HepG2 (cell line): ENCODE measurements around the gene ACSS3. TPM values are rescaled to one million over a fixed set of nuclear protein-coding genes. Genes with fewer than 3 reads are reported as not detected.

Experiments used
- CAMTA2 ChIP-seq: sonication (generic); formaldehyde crosslinking; IDR thresholded peaks from 2 replicates; pipeline ENCODE4 v1.4.0; 2020; ENCODE audit warnings: mild to moderate bottlenecking, missing genetic modification reagents, borderline replicate concordance
- CREB1 ChIP-seq, 2 experiments: fragments of 450-650 bp in 1 of 2; IDR thresholded peaks; 2 replicates each; pipeline ENCODE4 v1.6.1; 2016 to 2017; ENCODE audit warnings: control low read depth in 1 of 2, mild to moderate bottlenecking in 1 of 2, missing compliant biosample characterization in 1 of 2, missing genetic modification characterization in 1 of 2
- HOXD1 ChIP-seq: sonication (generic); formaldehyde crosslinking; IDR thresholded peaks from 2 replicates; pipeline ENCODE4 v1.5.0; 2020; ENCODE audit warnings: missing genetic modification reagents
- KDM3A ChIP-seq: IDR thresholded peaks from 2 replicates; pipeline ENCODE4 v1.6.1; 2018; ENCODE audit warnings: low read depth, missing compliant biosample characterization
- NFATC3 ChIP-seq: sonication (generic); formaldehyde crosslinking; IDR thresholded peaks from 2 replicates; pipeline ENCODE4 v1.5.1; 2020; ENCODE audit warnings: mild to moderate bottlenecking, missing genetic modification reagents
- NR2C2 ChIP-seq: sonication (generic); formaldehyde crosslinking; IDR thresholded peaks from 2 replicates; pipeline ENCODE4 v1.4.0; 2020; ENCODE audit warnings: missing genetic modification reagents, mild to moderate bottlenecking, moderate library complexity, borderline replicate concordance
- SOX13 ChIP-seq, 3 experiments: fragments of 450-650 bp in 1 of 3; sonication (generic) in 1 of 3; formaldehyde crosslinking in 1 of 3; IDR thresholded peaks in 2 of 3; conservative IDR thresholded peaks in 1 of 3; 2 replicates each; pipeline versions ENCODE4 v1.5.0 to v1.6.1; 2016 to 2020; ENCODE audit warnings: antibody characterized with exemption in 1 of 3, mild to moderate bottlenecking in 1 of 3, missing compliant biosample characterization in 1 of 3, missing genetic modification reagents in 1 of 3, moderate library complexity in 1 of 3
- ZMAT3 ChIP-seq: sonication (generic); formaldehyde crosslinking; conservative IDR thresholded peaks from 2 replicates; pipeline ENCODE4 v1.7.0; 2021; ENCODE audit warnings: missing genetic modification reagents
- ZNF143 ChIP-seq: sonication (generic); formaldehyde crosslinking; IDR thresholded peaks from 2 replicates; pipeline ENCODE4 v1.4.0; 2020; ENCODE audit warnings: missing genetic modification reagents
- ZNF205 ChIP-seq: IDR thresholded peaks from 2 replicates; pipeline ENCODE4 v1.6.1; 2018; ENCODE audit warnings: missing biosample characterization, missing genetic modification reagents
- ZNF232 ChIP-seq: sonication (generic); formaldehyde crosslinking; IDR thresholded peaks from 2 replicates; pipeline ENCODE4 v1.4.0; 2020; ENCODE audit warnings: missing genetic modification reagents, borderline replicate concordance
- ZNF557 ChIP-seq: sonication (generic); formaldehyde crosslinking; IDR thresholded peaks from 2 replicates; pipeline ENCODE4 v1.4.0; 2020; ENCODE audit warnings: missing genetic modification reagents
- ZNF562 ChIP-seq: sonication (generic); formaldehyde crosslinking; IDR thresholded peaks from 2 replicates; pipeline ENCODE4 v1.8.0; 2022; ENCODE audit warnings: missing genetic modification reagents, borderline replicate concordance
- ZNF629 ChIP-seq: sonication (generic); formaldehyde crosslinking; conservative IDR thresholded peaks from 2 replicates; pipeline ENCODE4 v1.5.0; 2020; ENCODE audit warnings: missing genetic modification reagents
- ZSCAN29 ChIP-seq: sonication (generic); formaldehyde crosslinking; conservative IDR thresholded peaks from 2 replicates; pipeline ENCODE4 v1.4.0; 2020; ENCODE audit warnings: mild to moderate bottlenecking, missing genetic modification reagents
- polyA plus RNA-seq, 8 experiments: library from polyadenylated mRNA; depleted of rRNA in 3 of 8; stranded (reverse) in 7 of 8; unstranded in 1 of 8; fragments of >200 nt; fragmentation: Illumina TruSeq in 4 of 8; extraction: Trizol in 4 of 8; gene quantifications; 2 replicates each; pipeline versions ENCODE4 v1.2.1 to v1.2.3, GENCODE V29; 2011 to 2016; ENCODE audit warnings: low read depth in 4 of 8, missing spikeins in 1 of 8, mixed read lengths in 1 of 8; ENCODE audit not compliant: insufficient read depth in 1 of 8
- total RNA-seq, 5 experiments: library from RNA; depleted of rRNA; stranded (reverse); fragments of >200 nt; fragmentation: Illumina TruSeq; extraction: Trizol; gene quantifications; 2 replicates each; pipeline ENCODE4 v1.2.3, GENCODE V29; 2016; ENCODE audit warnings: low read depth in 1 of 5
- TF ChIP-seq, protein P1 (sequence below): sonication (generic); formaldehyde crosslinking; IDR thresholded peaks from 2 replicates; pipeline ENCODE4 v1.5.0; 2020; ENCODE audit warnings: missing genetic modification reagents
- TF ChIP-seq, protein P2 (sequence below), 2 experiments: fragments of 450-650 bp in 1 of 2; sonication (generic) in 1 of 2; formaldehyde crosslinking; IDR thresholded peaks; 2 replicates each; pipeline versions ENCODE4 v1.5.0 to v1.8.0; 2020 to 2022; ENCODE audit warnings: mild to moderate bottlenecking in 1 of 2, missing genetic modification reagents in 1 of 2
- TF ChIP-seq, protein P3 (sequence below): sonication (generic); formaldehyde crosslinking; IDR thresholded peaks from 2 replicates; pipeline ENCODE4 v1.8.1; 2023; ENCODE audit warnings: mild to moderate bottlenecking, missing genetic modification reagents, borderline replicate concordance
- TF ChIP-seq, protein P4 (sequence below): IDR thresholded peaks from 2 replicates; pipeline ENCODE4 v1.4.0; 2020; ENCODE audit warnings: mild to moderate bottlenecking, missing genetic modification reagents
- TF ChIP-seq, protein P5 (sequence below): sonication (generic); formaldehyde crosslinking; IDR thresholded peaks from 2 replicates; pipeline ENCODE4 v1.4.0; 2020; ENCODE audit warnings: mild to moderate bottlenecking, missing genetic modification reagents

ACSS3 gene
- total and polyA plus RNA-seq, 2 of the 13 experiments (the other 11 are each of a cell fraction or from before 2014, with no cell fraction given) = 79.5 to 86.3 TPM

DNA sequence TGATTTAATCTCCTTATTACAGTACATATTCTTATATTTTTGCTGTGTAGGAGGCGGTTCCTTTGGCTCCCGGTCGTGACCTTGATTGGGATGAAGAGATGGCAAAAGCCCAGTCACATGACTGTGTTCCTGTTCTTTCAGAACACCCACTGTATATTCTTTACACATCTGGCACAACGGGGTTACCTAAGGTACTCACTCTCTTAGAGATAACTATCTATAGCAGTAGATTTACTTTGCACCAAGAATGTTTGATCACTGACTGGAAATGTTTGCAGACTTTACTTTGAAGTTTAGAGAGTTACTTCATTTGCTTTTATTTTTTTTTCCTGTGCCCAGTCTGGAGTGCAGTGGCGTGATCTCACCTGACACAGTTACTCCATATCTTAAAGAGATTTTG is 65.2 kb downstream of the ACSS3 start (continued):
- TF ChIP-seq, protein P1, sequence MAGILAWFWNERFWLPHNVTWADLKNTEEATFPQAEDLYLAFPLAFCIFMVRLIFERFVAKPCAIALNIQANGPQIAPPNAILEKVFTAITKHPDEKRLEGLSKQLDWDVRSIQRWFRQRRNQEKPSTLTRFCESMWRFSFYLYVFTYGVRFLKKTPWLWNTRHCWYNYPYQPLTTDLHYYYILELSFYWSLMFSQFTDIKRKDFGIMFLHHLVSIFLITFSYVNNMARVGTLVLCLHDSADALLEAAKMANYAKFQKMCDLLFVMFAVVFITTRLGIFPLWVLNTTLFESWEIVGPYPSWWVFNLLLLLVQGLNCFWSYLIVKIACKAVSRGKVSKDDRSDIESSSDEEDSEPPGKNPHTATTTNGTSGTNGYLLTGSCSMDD (CRISPR knock-in tag) = no peak
- peak; percentile 53; the same call in 1 of the 2 replicates for TF ChIP-seq ZMAT3 (CRISPR knock-in tag)
- no peak for TF ChIP-seq ZNF629
- peak; percentile 79; the same call in 1 of the 2 replicates for TF ChIP-seq SOX13 (IDR thresholded peaks at IDR 0.05)
- peak in 1 of 2 experiments; percentile 97; a peak in 2 of 4 replicates for TF ChIP-seq SOX13 (CRISPR knock-in tag; conservative IDR thresholded peaks at IDR 0.05 in 1 of 2, IDR thresholded peaks at IDR 0.05 in 1 of 2)
- no peak for TF ChIP-seq ZNF557 (CRISPR knock-in tag)
- TF ChIP-seq, protein P2, sequence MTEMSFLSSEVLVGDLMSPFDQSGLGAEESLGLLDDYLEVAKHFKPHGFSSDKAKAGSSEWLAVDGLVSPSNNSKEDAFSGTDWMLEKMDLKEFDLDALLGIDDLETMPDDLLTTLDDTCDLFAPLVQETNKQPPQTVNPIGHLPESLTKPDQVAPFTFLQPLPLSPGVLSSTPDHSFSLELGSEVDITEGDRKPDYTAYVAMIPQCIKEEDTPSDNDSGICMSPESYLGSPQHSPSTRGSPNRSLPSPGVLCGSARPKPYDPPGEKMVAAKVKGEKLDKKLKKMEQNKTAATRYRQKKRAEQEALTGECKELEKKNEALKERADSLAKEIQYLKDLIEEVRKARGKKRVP (CRISPR knock-in tag; IDR thresholded peaks at IDR 0.05) = peak in 1 of 2 experiments; percentile 89; a peak in 2 of 4 replicates
- peak; percentile 26; the same call in 1 of the 2 replicates for TF ChIP-seq KDM3A
- peak; percentile 56; the same call in 1 of the 2 replicates for TF ChIP-seq NR2C2 (CRISPR knock-in tag)
- TF ChIP-seq NFATC3 = no peak
- TF ChIP-seq CAMTA2 (CRISPR knock-in tag) = no peak
- TF ChIP-seq, protein P3, sequence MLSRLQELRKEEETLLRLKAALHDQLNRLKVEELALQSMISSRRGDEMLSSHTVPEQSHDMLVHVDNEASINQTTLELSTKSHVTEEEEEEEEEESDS (CRISPR knock-in tag) = no peak
- TF ChIP-seq CREB1 (IDR thresholded peaks at IDR 0.05) = no peak
- TF ChIP-seq CREB1 (CRISPR knock-in tag; IDR thresholded peaks at IDR 0.05) = peak; percentile 73
- TF ChIP-seq ZSCAN29 (CRISPR knock-in tag) = 0 out of 2 replicates have a peak, but pooled peaks have one; percentile 22
- TF ChIP-seq ZNF562 (CRISPR knock-in tag) = no peak
- TF ChIP-seq, protein P4, sequence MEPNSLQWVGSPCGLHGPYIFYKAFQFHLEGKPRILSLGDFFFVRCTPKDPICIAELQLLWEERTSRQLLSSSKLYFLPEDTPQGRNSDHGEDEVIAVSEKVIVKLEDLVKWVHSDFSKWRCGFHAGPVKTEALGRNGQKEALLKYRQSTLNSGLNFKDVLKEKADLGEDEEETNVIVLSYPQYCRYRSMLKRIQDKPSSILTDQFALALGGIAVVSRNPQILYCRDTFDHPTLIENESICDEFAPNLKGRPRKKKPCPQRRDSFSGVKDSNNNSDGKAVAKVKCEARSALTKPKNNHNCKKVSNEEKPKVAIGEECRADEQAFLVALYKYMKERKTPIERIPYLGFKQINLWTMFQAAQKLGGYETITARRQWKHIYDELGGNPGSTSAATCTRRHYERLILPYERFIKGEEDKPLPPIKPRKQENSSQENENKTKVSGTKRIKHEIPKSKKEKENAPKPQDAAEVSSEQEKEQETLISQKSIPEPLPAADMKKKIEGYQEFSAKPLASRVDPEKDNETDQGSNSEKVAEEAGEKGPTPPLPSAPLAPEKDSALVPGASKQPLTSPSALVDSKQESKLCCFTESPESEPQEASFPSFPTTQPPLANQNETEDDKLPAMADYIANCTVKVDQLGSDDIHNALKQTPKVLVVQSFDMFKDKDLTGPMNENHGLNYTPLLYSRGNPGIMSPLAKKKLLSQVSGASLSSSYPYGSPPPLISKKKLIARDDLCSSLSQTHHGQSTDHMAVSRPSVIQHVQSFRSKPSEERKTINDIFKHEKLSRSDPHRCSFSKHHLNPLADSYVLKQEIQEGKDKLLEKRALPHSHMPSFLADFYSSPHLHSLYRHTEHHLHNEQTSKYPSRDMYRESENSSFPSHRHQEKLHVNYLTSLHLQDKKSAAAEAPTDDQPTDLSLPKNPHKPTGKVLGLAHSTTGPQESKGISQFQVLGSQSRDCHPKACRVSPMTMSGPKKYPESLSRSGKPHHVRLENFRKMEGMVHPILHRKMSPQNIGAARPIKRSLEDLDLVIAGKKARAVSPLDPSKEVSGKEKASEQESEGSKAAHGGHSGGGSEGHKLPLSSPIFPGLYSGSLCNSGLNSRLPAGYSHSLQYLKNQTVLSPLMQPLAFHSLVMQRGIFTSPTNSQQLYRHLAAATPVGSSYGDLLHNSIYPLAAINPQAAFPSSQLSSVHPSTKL (CRISPR knock-in tag) = peak; percentile 100
- TF ChIP-seq ZNF143 = no peak
- TF ChIP-seq HOXD1 (CRISPR knock-in tag) = peak; percentile 69; the same call in 1 of the 2 replicates
- TF ChIP-seq, protein P5, sequence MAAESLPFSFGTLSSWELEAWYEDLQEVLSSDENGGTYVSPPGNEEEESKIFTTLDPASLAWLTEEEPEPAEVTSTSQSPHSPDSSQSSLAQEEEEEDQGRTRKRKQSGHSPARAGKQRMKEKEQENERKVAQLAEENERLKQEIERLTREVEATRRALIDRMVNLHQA (CRISPR knock-in tag) = peak; percentile 64; the same call in 1 of the 2 replicates
- no peak for TF ChIP-seq ZNF232 (CRISPR knock-in tag)
- peak; percentile 72; the same call in 1 of the 2 replicates for TF ChIP-seq ZNF205 (CRISPR knock-in tag)
